SJSA1 (cell line): Measurements from ENCODE around the gene SHC3. TPM values are rescaled to one million over a fixed set of nuclear protein-coding genes. Genes with fewer than 3 reads are reported as not detected.

ENCODE experiments used
- DNase-seq, 2 experiments: peaks; one replicate each; pipeline ENCODE4 v3.0.0-alpha.2; 2015 to 2020; ENCODE audit warnings: low spot score in 2 of 2, low read depth in 1 of 2
- H3K27ac ChIP-seq: fragments of 250-450 bp; sonication (Bioruptor Pico); 2 replicates; pipeline ENCODE4 v1.5.1; 2020; ENCODE audit warnings: mild to moderate bottlenecking, moderate library complexity
- H3K27me3 ChIP-seq: fragments of 250-450 bp; sonication (Bioruptor Pico); replicated peaks from 2 replicates; pipeline ENCODE4 v1.5.1; 2020; ENCODE audit warnings: mild to moderate bottlenecking, moderate library complexity
- H3K36me3 ChIP-seq: fragments of 250-450 bp; sonication (Bioruptor Pico); 2 replicates; pipeline ENCODE4 v1.5.1; 2020; ENCODE audit warnings: mild to moderate bottlenecking
- H3K4me1 ChIP-seq: fragments of 250-450 bp; sonication (Bioruptor Pico); replicated peaks from 2 replicates; pipeline ENCODE4 v1.6.1; 2021; ENCODE audit warnings: mild to moderate bottlenecking
- H3K4me3 ChIP-seq: fragments of 250-450 bp; sonication (Bioruptor Pico); 2 replicates; pipeline ENCODE4 v1.5.1; 2020; ENCODE audit warnings: mild to moderate bottlenecking
- H3K9me3 ChIP-seq: fragments of 250-450 bp; sonication (Bioruptor Pico); replicated peaks from 2 replicates; pipeline ENCODE4 v1.5.1; 2020; ENCODE audit warnings: mild to moderate bottlenecking
- total RNA-seq: library from RNA; depleted of rRNA; stranded (reverse); fragments of >200 nt; shearing (Covaris generic); gene quantifications from 2 replicates; pipeline ENCODE4 v1.2.3, GENCODE V29; 2014

SHC3 gene
- total RNA-seq, 1 experiment from 2014 or later = 0.34 TPM

DNA sequence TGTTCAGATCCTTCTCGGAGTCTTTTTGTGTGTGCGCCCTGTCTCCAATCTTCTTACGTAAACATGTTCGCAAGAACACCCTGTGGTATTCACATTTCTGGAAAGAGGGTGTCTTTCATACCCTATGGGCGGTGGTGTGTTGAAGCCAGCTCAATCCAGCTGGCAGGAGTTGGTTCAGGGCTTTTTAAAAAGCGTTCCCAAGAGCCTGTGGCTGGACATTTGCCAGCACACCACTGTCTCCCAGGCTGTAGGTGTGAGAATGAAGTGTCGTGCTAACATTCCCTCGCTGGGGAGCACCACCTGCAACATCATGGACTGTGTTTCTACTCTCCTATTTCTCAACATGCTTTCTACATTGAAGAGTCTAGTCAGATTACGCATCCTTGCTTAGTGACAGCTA is 135.6 kb downstream of the SHC3 start:
- H3K9me3 ChIP-seq = no peaks in the 10 kb centered on the region
- no peak overlapping the region for H3K4me3 ChIP-seq
- no peaks in the 10 kb centered on the region for H3K4me1 ChIP-seq
- H3K27ac ChIP-seq = no peak overlapping the region
- H3K27me3 ChIP-seq = no peaks in the 10 kb centered on the region
- no peaks in the 10 kb centered on the region for H3K36me3 ChIP-seq
- DNase-seq = no peak

DNA sequence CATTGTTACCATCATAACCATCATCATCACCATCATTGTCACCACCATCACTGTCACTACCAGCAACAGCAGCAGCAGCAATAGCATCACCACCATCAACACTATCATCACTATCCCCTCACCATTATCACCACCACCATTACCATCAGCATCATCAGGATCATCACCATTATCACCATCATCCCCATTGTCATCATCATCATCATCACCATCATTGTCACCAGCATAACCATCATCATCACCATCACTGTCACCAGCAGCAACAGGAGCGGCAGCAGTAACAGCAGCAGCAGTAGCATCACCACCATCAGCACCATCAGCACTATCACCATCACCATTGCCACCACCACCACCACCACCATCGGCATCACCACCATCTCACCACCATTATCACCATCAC is 139.0 kb downstream of the SHC3 start:
- Histone ChIP-seq H3K27ac (no peak overlapping the region), H3K36me3 (no peaks in the 10 kb centered on the region), H3K4me1 (no peaks in the 10 kb centered on the region), H3K4me3 (no peak overlapping the region), H3K9me3 (no peaks in the 10 kb centered on the region), H3K27me3 (no peaks in the 10 kb centered on the region)
- no peak for DNase-seq

DNA sequence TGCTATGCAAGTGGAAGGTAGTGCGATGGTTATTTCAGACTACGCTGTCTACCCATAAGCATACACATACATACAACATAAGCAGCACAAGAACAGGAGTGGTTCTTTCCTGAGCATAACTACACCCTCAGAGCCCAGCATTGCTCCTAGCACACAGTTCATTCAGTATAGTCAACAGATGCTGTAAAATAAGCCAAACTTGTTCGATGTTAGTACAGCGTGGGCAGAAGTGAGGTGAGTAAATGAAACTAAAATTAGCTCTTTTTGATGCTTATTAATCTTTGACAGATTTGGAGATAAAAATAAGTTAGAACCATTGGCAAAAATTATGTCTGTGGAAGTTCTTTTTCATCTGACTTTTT is 139.5 kb downstream of the SHC3 start:
- Histone ChIP-seq H3K36me3 (no peaks in the 10 kb centered on the region), H3K27me3 (no peaks in the 10 kb centered on the region), H3K27ac (no peak overlapping the region), H3K9me3 (no peaks in the 10 kb centered on the region), H3K4me3 (no peak overlapping the region), H3K4me1 (no peaks in the 10 kb centered on the region)
- DNase-seq = no peak

DNA sequence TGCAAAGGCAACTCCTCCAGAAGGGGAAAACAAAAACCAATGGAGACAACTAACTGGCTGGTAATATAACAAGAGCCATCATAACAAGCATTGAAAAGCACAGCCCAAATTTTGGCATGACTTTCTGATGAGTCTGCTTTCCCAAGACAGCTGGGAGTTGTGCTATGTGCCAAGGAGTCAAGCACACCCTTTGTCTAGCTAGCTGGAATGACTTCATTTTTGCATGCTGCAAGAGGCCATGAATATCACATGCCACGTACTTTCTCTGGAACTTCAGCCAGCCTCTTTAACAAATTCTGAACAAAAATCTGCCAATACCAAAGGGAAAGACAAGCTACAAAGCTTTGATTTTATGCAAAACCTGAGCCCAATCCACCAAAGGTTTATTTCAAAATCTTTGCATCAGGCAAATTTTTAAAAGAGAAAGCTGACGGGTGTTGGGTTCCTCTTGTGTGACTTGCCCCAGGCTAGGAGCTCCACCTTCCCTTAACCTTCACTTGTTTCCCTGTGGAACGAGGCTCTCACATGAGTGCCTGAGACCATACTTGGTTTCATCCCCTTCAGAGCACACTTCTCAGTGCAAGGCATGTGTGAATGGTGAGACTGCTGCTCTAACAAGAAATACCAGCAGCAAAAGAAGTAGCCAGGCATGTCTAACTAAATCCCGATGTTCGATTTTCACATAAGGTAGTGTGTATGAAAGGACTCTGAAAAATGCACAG is 140.1 kb downstream of the SHC3 start:
- no peak for DNase-seq
- H3K36me3 ChIP-seq = no peaks in the 10 kb centered on the region
- H3K9me3 ChIP-seq = no peaks in the 10 kb centered on the region
- H3K4me1 ChIP-seq = no peaks in the 10 kb centered on the region
- no peak overlapping the region for H3K27ac ChIP-seq
- H3K4me3 ChIP-seq = no peak overlapping the region
- H3K27me3 ChIP-seq = no peaks in the 10 kb centered on the region

DNA sequence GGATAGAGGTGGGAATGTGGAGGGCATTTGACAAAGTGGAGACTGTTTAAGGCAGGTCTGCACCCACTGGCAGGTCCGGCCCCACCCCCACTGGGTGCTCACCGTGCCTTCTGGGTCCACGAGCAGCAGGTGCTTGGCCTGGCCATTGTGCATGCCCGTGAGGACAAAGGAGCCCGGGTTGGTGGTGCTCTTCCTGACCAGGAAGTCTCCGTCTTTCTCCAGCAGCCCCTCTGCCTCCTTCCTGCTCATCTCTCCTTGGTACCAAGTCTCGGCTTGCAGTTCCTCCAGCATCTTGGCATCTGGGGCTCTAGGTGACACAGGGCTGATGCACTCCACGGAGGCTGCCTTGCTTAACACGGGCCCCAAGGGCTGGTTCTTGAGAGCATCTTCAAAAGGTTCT is 140.7 kb downstream of the SHC3 start:
- Histone ChIP-seq H3K27me3 (no peaks in the 10 kb centered on the region), H3K9me3 (no peaks in the 10 kb centered on the region), H3K4me1 (no peaks in the 10 kb centered on the region), H3K4me3 (no peak overlapping the region), H3K27ac (no peak overlapping the region), H3K36me3 (no peaks in the 10 kb centered on the region)
- no peak for DNase-seq

DNA sequence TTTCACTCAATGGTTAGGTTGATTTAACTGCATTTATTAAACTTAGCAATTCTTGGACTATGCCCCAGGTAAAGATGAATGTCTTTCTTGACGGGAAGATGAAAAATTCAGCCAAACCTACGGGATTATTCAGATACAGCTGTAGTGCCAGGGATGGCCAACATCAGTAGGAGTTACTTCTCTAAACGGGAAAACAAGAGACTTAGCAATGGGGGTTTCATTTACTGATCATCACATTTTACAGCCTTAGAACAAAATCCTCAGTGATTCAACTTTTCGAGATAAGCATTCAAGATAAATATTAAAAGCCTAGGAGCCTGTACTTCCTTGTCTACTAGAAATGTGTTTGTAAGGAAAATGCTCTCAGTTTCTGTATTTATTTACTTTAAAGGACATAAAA is 141.3 kb downstream of the SHC3 start:
- DNase-seq = no peak
- no peaks in the 10 kb centered on the region for H3K36me3 ChIP-seq
- H3K9me3 ChIP-seq = no peaks in the 10 kb centered on the region
- no peaks in the 10 kb centered on the region for H3K27me3 ChIP-seq
- H3K4me1 ChIP-seq = no peaks in the 10 kb centered on the region
- no peak overlapping the region for H3K4me3 ChIP-seq
- H3K27ac ChIP-seq = no peak overlapping the region

DNA sequence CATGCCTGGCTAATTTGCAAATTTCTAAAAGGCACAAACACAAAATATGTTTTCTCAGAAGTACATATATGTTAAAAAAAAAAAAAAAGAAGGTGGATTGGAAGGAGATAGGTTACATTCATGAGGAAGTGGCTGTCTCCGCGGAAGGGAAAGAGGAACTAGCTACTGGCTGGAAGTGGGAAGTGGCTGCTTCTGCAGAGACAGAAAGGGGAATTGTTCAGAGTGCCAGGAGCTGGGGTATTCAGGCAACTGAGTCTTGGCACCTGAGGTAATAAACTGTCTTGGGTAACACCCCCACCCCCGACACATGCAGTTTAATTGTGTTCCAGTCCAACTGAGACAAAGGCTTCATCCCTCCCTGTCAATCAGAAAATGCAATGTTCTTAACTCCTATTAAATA is 141.7 kb downstream of the SHC3 start:
- Histone ChIP-seq H3K36me3 (no peaks in the 10 kb centered on the region), H3K27me3 (no peaks in the 10 kb centered on the region), H3K4me1 (no peaks in the 10 kb centered on the region), H3K9me3 (no peaks in the 10 kb centered on the region), H3K4me3 (no peak overlapping the region), H3K27ac (no peak overlapping the region)
- DNase-seq = no peak

DNA sequence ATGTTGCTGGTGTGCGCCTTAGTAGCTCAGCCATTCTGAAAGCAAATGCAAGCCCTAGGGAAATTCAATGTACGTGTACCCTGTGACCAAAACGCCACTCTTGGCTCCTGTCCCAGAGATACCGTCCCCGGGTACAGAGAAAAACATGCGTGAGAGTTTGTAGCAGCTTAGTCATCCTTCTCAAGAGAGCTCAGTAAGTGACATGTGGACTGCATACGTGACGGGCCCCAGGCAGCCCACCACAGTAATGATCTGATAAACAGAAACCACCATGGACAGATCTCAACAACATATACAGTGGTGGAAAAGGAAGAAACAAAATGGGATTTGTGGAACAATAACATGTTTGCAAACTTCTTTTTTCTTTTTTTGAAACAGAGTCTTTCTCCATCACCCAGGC is 142.2 kb downstream of the SHC3 start:
- no peaks in the 10 kb centered on the region for H3K27me3 ChIP-seq
- no peak overlapping the region for H3K27ac ChIP-seq
- DNase-seq = no peak
- no peaks in the 10 kb centered on the region for H3K4me1 ChIP-seq
- H3K9me3 ChIP-seq = no peaks in the 10 kb centered on the region
- H3K4me3 ChIP-seq = no peak overlapping the region
- H3K36me3 ChIP-seq = no peaks in the 10 kb centered on the region

DNA sequence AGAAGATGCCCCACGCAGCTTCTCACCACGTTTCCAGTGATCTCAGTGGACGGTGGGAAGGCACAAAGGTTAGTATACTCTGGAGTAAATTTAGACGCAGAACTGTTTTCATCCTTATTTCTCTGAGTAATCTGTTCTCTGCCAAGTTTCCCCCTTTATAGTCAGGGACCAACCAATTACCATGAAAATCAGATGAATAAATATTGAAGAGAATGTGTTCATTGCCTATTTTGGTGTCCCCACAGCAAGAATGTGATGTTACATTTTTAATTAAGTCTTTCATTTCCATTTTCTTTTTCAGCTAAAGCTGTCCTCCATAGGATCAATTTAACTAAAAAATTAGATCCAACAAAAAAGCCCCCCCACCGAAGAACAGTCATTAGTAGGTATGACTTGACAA is 146.0 kb downstream of the SHC3 start:
- Histone ChIP-seq H3K27ac (no peak overlapping the region), H3K4me3 (no peak overlapping the region), H3K27me3 (no peaks in the 10 kb centered on the region), H3K4me1 (no peaks in the 10 kb centered on the region), H3K9me3 (no peaks in the 10 kb centered on the region), H3K36me3 (no peaks in the 10 kb centered on the region)
- no peak for DNase-seq

DNA sequence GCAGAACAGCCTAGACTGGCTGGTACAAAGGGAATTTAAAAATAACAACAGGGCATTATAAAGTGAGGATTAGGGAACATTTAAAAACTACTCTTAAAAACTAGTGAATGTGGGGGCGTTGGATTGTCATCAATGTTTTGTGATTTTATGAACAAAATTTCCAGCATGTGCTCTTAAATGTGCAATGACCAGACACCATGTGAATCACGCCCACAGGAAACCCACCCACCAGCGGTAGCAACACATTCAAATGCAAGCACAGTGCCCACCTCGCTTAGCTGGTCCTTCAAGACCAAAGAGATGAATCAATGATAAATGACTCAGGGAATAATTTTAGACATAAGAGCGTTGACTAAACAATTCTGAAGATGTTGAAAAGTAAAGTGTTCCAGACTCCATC is 146.4 kb downstream of the SHC3 start:
- DNase-seq = no peak
- Histone ChIP-seq H3K4me1 (no peaks in the 10 kb centered on the region), H3K9me3 (no peaks in the 10 kb centered on the region), H3K36me3 (no peaks in the 10 kb centered on the region), H3K27ac (no peak overlapping the region), H3K27me3 (no peaks in the 10 kb centered on the region), H3K4me3 (no peak overlapping the region)

DNA sequence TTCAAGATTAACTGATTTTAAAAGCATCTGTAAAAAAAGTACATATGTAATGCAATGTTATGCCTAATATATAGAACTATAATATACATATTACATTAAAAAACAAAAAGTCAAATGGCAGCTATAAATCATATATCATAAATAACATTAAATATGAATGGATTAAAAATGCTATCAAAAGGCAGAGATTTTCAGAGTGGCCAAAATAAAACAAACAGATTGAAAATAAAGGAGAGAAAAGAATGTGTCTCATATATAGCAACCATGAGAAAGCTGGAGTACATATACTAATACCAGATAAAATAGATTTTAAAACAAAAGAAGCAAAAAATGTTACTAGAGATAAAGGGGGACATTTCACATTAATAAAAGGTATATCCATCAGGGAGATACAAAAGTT is 148.8 kb downstream of the SHC3 start:
- Histone ChIP-seq H3K36me3 (no peaks in the 10 kb centered on the region), H3K27me3 (no peaks in the 10 kb centered on the region), H3K9me3 (no peaks in the 10 kb centered on the region), H3K4me1 (no peaks in the 10 kb centered on the region), H3K27ac (no peak overlapping the region), H3K4me3 (no peak overlapping the region)
- DNase-seq = no peak

DNA sequence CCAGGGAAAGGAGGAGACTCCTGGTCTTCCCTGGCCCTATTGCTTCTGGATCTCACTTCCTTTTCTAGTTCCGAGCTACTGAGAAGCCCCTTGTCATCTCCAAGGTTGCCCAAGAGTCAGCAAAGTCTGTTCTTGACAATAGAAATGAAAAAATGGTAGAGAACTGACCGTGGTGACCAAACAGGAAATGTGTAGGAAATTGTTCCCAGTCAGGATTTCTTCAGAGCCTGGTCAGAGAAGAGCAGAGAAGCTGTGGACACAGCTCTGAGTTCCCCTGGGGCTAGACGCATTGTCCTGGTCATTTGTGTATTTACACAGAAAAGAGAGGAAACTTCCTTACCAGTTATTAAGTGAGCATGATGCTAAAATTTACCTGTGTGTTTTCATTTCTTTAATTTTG is 151.7 kb downstream of the SHC3 start:
- no peaks in the 10 kb centered on the region for H3K36me3 ChIP-seq
- H3K9me3 ChIP-seq = no peaks in the 10 kb centered on the region
- H3K27ac ChIP-seq = no peak overlapping the region
- no peaks in the 10 kb centered on the region for H3K27me3 ChIP-seq
- DNase-seq = no peak
- H3K4me3 ChIP-seq = no peak overlapping the region
- H3K4me1 ChIP-seq = peaks cover 18% of the 10 kb centered on the region

DNA sequence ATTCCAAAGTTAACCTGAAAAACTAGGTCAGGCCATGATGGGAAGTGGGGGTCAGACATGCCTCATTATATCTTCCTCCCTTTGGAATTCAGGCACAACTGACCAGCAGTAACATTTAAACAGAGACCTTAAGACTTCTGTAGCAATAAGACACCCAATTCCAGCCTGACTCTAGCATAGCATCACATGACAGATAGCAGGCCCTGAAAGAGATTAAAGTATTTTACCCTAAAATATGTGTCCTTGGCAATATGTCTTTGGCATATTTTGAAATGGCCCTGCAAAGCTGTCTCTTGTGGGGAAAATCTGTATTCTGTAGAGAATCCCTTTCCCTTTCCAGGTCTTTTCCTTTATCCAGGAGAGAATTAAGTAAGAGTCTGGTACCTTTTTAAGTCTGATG is 153.1 kb downstream of the SHC3 start:
- Histone ChIP-seq H3K4me3 (no peak overlapping the region), H3K27me3 (no peaks in the 10 kb centered on the region), H3K27ac (no peak overlapping the region), H3K9me3 (no peaks in the 10 kb centered on the region), H3K4me1 (peaks cover 32% of the 10 kb centered on the region), H3K36me3 (no peaks in the 10 kb centered on the region)
- DNase-seq = no peak

DNA sequence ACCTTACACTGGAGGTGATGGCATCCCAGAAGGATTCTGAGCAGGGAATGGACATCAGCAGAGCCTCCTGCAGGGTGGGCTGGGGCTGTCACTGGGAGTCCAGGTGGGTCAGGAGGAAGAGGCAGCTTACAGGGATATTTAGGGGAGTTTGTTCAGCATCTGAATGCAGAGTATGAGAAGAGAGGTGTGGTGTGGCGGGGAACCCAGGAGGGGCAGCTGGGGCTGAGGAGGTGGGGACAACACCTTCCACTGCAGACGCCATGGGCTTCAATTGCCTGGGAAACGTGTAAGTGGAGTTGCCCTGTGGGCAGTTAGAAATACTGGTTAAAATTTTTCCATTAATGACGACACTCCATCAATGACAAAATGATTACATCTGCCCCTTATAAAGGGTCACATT is 153.9 kb downstream of the SHC3 start:
- no peak for DNase-seq
- Histone ChIP-seq H3K27me3 (no peaks in the 10 kb centered on the region), H3K4me1 (peaks cover 33% of the 10 kb centered on the region), H3K36me3 (no peaks in the 10 kb centered on the region), H3K27ac (no peak overlapping the region), H3K4me3 (no peak overlapping the region), H3K9me3 (no peaks in the 10 kb centered on the region)

DNA sequence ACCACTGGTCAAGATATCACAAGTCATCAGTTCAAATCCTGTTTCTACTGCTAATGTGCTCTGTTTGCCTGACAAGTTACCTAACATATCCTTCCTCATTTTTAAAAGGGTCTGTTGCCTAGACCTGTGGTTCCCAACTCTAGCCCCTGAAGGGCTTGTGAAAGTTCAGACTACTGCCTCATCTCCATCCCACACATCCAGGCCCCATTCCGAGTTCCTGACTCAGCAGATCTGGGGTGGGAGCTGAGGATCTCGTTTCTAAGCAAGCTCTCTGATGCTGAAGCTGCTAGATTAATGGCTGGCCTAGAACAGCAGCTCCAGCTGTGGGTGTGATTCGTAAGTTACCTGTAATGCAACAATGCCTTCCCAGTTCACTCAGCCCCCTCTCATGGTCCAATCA is 154.9 kb downstream of the SHC3 start:
- Histone ChIP-seq H3K27ac (no peak overlapping the region; the same call in 1 of the 2 replicates), H3K9me3 (no peaks in the 10 kb centered on the region)

More for the DNA sequence above, 154.9 kb downstream of the SHC3 start:
- no peak overlapping the region for H3K4me3 ChIP-seq
- no peaks in the 10 kb centered on the region for H3K36me3 ChIP-seq
- no peak for DNase-seq
- no peaks in the 10 kb centered on the region for H3K27me3 ChIP-seq
- peaks cover 33% of the 10 kb centered on the region for H3K4me1 ChIP-seq
